GM12891 (cell line): Measurements from ENCODE around the gene TRIO.

Source experiments
- PAX5 ChIP-seq: IDR thresholded peaks from 2 replicates; pipeline ENCODE4 v1.6.1; 2011; ENCODE audit warnings: low read length, moderate library complexity, mild to moderate bottlenecking; ENCODE audit not compliant: insufficient read depth, severe bottlenecking
- POLR2A ChIP-seq: IDR thresholded peaks from 2 replicates; pipeline ENCODE4 v1.6.1; 2011; ENCODE audit warnings: low read depth, low read length, control low read depth
- POLR2AphosphoS5 ChIP-seq: IDR thresholded peaks from 2 replicates; pipeline ENCODE4 v1.6.1; 2011; ENCODE audit warnings: low read depth, low read length, control low read depth
- POU2F2 ChIP-seq: IDR thresholded peaks from 2 replicates; pipeline ENCODE4 v1.6.1; 2011; ENCODE audit warnings: low read depth, mild to moderate bottlenecking, control low read depth, low read length, moderate library complexity
- SPI1 ChIP-seq: IDR thresholded peaks from 2 replicates; pipeline ENCODE4 v1.6.1; 2011; ENCODE audit warnings: low read depth, low read length, control low read depth
- TAF1 ChIP-seq: IDR thresholded peaks from 2 replicates; pipeline ENCODE4 v1.6.1; 2011; ENCODE audit warnings: low read depth, low read length, control low read depth

DNA sequence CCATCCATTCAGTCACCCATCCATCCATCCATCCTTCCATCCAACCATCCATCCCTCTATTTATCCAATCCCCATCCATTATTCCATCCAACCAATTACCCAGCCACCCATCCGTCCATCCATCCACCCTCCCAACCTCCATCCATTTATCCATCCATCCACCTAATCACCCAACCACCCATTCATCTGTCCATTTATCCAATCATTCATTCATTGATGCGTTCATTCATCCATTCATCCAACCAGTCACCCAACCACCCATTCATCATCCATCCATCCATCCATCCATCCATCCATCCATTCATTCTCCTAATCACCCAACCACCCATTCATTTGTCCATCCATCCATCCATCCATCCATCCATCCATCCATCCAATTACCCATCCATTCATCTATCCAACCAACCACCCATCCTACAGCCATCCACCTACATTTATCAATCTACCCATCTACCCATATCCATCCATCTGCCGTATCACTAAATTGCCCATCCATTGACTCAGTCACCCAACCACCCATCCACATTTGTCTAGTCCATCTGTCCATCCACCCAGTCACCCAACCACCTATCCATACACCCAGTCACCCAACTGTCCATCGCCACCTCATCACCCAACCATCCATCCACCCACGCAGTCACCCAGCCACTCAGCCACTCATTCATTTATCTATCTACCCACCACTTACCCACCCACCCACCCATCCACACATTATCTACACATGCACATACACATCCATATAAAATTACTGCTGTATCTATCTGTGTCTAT, 165.4 kb downstream of the TRIO start:
- TF ChIP-seq POLR2A (no peak), TAF1 (no peak), SPI1 (no peak), PAX5 (no peak), POLR2AphosphoS5 (no peak), POU2F2 (no peak)
